ENCODE measurements around the gene MLLT3. TPM values are rescaled to one million over a fixed set of nuclear protein-coding genes. Genes with fewer than 3 reads are reported as not detected.

Gene MLLT3
- total RNA-seq, 4 donors from 2014 or later: 15.1 to 30.5 (median 18.4) TPM

- H3K4me3 ChIP-seq: no peak overlapping the region
Measured at GRCh38 chr9:20511686-20512085, 110.6 kb downstream of the MLLT3 start.

GRCh38 chr9:20509466-20509865 is 112.8 kb downstream of the MLLT3 start:
- Histone ChIP-seq H3K27ac (peak overlapping the region in 1 of 4 donors; percentile 20), H3K36me3 (no peaks in the 10 kb centered on the region), H3K4me3 (no peak overlapping the region), H3K9me3 (no peaks in the 10 kb centered on the region), H3K4me1 (peaks cover 0 to 20% (median 0%) of the 10 kb centered on the region in 4 donors), H3K27me3 (no peaks in the 10 kb centered on the region)
- no peak for TF ChIP-seq CTCF (IDR thresholded peaks at IDR 0.05)
- no peak for TF ChIP-seq POLR2A (IDR thresholded peaks at IDR 0.05)
- no peak for DNase-seq

More at GRCh38 chr9:20511686-20512085, 110.6 kb downstream of the MLLT3 start:
- Histone ChIP-seq H3K27ac (no peak overlapping the region), H3K9me3 (no peaks in the 10 kb centered on the region), H3K4me1 (peaks cover 0 to 20% (median 0%) of the 10 kb centered on the region in 4 donors), H3K27me3 (no peaks in the 10 kb centered on the region), H3K36me3 (no peaks in the 10 kb centered on the region)
- DNase-seq: no peak
- TF ChIP-seq POLR2A (IDR thresholded peaks at IDR 0.05) (no peak), CTCF (IDR thresholded peaks at IDR 0.05) (no peak)

GRCh38 chr9:20508242-20508641 is 114.1 kb downstream of the MLLT3 start:
- Histone ChIP-seq H3K4me3 (no peak overlapping the region), H3K27ac (no peak overlapping the region), H3K27me3 (no peaks in the 10 kb centered on the region), H3K4me1 (peaks cover 0 to 20% (median 0%) of the 10 kb centered on the region in 4 donors), H3K9me3 (no peaks in the 10 kb centered on the region), H3K36me3 (no peaks in the 10 kb centered on the region)
- DNase-seq: no peak
- no peak for TF ChIP-seq CTCF (IDR thresholded peaks at IDR 0.05)
- no peak for TF ChIP-seq POLR2A (IDR thresholded peaks at IDR 0.05)

- Histone ChIP-seq H3K27me3 (no peaks in the 10 kb centered on the region), H3K4me1 (peaks cover 0 to 14% (median 0%) of the 10 kb centered on the region in 4 donors)
- no peak for TF ChIP-seq CTCF (IDR thresholded peaks at IDR 0.05)
- TF ChIP-seq POLR2A (IDR thresholded peaks at IDR 0.05): no peak
Measured at GRCh38 chr9:20507431-20507830, 114.9 kb downstream of the MLLT3 start.

GRCh38 chr9:20506099-20506900 is 116.0 kb downstream of the MLLT3 start:
- Histone ChIP-seq H3K27me3 (no peaks in the 10 kb centered on the region), H3K36me3 (no peaks in the 10 kb centered on the region), H3K9me3 (no peaks in the 10 kb centered on the region), H3K27ac (no peak overlapping the region), H3K4me1 (peaks cover 0 to 5% (median 0%) of the 10 kb centered on the region in 4 donors), H3K4me3 (no peak overlapping the region)
- DNase-seq: no peak
- TF ChIP-seq POLR2A (IDR thresholded peaks at IDR 0.05) (no peak), CTCF (IDR thresholded peaks at IDR 0.05) (no peak)

More at GRCh38 chr9:20507431-20507830, 114.9 kb downstream of the MLLT3 start:
- Histone ChIP-seq H3K9me3 (no peaks in the 10 kb centered on the region), H3K27ac (no peak overlapping the region), H3K36me3 (no peaks in the 10 kb centered on the region), H3K4me3 (no peak overlapping the region)
- DNase-seq: no peak

All from Peyer's patch (tissue), 4 donors.